Prostate gland (tissue), 2 donors: ENCODE measurements around the gene RABGAP1.

Experiments used
- CTCF ChIP-seq, 4 experiments: fragments of 200-600 bp in 2 of 4; fragments of 450-650 bp in 2 of 4; sonication (generic) in 2 of 4; IDR thresholded peaks; 1 replicate in 3 of 4; 2 replicates in 1 of 4; pipeline ENCODE4 v1.5.1; 2016 to 2019; ENCODE audit warnings: antibody characterized with exemption in 4 of 4, mild to moderate bottlenecking in 2 of 4, moderate library complexity in 2 of 4
- POLR2A ChIP-seq: fragments of 450-650 bp; IDR thresholded peaks from one replicate; pipeline ENCODE4 v1.6.1; 2016; ENCODE audit warnings: antibody characterized with exemption, mild to moderate bottlenecking

- TF ChIP-seq POLR2A (no peak), CTCF (IDR thresholded peaks at IDR 0.05) (no peak)
Observed at GRCh38 chr9:123128591-123128990, 187.8 kb downstream of the RABGAP1 start.
